NCI-H526 (cell line): ENCODE results near the gene ACOX3.
"Not testable (repeated sequence)": the region's sequence is repeated elsewhere in the genome, so short reads cannot be mapped to it uniquely, and the experiment has no call there.

Experiments
- DNase-seq, 2 experiments: peaks; one replicate each; lab custom pipeline; 2025; lab: John Stamatoyannopoulos, UW

The ACOX3 gene

DNA sequence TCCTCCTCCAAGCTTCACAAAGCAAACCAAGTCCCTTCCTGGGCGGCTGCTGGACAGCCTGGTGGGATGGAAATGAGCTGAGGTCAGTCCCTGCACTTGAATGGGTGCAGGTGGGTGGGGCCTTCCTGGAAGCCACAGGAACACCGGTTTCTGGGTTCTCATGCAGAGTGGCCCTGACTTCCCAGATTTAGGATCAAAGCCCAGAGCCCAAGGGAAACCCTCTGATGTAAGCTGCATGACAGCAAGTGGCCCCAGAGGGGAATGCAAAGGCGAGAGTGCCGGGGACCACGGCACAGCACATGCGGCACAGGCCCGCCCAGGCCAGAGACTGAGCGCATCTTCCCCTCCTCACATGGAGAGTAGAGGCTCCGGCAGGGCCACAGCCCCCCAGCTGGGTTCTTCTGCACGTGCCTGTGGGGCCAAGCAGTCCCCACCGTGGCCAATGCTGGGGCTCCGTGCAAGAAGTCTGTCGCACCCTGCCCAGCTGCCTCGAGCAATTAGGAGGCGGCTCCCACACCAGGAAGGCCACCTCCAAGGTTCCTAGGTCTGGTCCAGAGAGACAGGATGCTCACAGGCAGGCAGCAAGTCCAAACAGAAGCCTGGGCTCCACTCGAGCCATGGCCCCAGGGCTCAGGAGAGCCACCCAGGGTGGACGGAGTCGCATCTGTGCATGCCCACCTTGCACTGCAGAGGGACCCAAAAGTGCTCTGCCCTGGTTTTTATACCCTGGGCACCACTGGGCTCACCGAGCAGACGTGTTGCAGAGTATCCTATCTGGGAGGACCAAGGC lies 88.0 kb downstream of the ACOX3 start:
- no peak for DNase-seq

DNA sequence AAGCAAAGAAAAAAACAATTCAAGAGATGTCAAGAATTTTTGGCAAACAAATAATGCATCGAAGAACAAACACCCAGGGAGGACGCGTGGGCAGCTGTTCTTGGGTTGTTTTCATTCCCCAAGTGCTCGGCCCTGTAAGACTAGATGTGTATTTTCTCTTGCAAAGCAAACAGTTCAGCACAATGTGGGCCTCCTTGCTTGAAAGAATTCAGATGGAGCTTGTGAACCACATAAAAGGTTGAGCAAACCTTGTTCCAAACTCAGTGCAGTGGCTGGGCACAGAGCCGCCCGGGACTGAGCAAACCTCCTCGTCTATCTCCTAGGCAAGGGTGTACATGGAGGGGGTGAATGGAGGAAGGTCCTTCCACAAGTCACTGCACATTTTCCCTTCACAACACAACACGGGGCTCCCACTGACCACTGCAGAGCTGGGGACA lies 88.6 kb downstream of the ACOX3 start:
- DNase-seq, result no peak

DNA sequence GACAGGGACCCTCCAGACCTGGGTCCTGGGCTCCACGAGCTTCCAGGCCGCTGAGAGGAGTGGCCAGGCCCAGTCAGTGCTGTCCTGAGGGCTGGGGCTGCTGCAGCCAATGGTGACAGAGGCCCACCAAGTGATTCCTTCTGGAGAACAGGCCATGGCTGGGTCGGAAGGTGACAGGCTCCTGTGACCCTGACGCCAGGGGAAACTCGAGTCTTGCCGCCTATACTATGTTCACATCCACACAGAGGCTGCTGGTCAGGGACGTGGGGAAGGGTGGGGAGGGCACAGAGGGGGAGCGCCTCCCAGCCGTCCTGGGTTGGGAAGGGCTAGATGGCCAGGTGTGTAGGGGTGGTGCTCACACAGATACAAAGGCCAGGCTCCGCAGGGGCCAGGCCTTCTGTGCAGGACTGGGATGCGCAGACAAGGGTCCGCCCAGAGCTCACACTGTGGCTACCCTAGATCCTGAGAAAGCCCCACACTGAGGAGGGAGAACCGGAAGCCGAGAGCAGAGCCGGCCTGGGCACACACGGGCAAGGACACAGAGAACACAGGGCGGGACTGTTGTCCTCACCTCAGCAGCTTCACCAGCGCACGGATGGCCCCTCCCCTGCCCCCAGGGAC lies 89.6 kb downstream of the ACOX3 start:
- no peak for DNase-seq

DNA sequence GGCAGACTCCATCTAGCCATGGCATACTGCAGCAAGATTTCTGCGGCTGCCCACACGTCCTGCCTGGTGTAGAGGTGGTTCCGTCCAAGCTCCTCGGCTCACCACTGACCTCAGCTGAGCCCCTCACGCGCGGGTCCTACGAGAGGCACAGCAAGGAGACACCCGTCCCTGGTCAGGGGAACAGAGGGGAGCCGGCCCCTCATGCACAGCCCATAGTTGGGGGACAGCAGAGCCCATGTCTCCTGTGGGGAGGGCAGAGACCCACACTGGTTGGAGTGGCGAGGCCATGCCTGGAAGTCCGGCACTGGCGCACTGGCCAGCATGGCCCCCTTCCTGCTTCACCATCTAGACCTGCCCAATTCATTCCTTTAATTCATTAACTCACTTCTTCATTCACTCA lies 90.2 kb downstream of the ACOX3 start:
- no peak for DNase-seq

DNA sequence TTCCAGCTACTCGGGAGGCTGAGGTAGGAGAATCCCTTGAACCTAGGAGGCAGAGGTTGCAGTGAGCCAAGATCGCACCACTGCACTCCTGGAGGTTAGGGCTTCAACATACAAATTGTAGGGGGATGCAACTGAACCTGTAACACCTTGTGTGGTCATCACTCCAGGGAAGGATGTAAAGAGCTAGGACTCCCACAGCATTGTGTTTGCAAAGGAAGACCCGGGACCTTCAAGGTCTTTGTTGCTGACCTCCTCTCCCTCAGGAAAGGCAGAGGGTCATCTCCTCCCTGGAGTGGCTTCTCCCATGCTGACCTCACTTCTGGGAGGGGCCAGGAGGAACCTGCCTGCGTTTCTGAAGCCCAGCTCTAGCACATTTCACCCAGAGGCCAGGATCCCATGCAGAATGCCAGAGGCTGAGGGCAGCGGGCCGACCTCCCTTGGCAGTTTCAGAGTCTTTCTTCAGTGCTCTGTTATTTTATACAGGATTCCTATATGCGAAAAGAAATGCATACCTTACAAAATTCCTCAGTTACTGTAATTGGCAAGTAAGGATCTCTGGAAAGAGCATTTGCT lies 90.8 kb downstream of the ACOX3 start:
- no peak for DNase-seq

DNA sequence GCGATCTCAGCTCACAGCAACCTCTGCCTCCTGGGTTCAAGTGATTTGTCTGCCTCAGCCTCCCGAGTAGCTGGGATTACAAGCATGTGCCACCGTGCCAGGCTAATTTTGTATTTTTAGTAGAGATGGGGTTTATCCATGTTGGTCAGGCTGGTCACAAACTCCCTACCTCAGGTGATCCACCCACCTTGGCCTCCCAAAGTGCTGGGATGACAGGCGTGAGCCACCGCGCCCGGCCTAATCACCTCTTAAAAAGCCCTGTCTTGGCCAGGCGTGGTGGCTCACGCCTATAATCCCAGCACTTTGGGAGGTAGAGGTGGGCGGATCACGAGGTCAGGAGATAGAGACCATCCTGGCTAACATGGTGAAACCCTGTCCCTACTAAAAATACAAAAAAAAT lies 91.3 kb downstream of the ACOX3 start:
- not testable (repeated sequence) for DNase-seq

DNA sequence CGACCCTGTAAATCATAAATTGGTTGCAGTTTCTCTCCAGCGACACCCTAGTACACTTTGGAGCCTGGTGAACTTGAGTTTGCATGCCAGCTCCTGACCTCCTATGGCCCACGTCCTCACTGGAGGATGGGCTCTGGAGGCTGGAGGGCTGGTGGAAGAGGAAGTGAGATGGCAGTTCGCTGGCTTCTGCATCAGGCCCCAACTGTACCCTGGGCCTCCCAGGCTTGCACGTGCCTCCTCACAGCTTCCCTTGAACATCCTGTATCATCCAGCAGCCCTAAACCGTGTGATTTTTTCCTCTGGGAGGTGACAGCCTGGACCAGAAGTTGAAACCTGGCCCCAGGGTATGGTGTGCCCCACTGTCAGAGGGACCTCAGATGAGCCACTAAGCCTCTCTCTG lies 92.5 kb downstream of the ACOX3 start:
- no peak for DNase-seq

DNA sequence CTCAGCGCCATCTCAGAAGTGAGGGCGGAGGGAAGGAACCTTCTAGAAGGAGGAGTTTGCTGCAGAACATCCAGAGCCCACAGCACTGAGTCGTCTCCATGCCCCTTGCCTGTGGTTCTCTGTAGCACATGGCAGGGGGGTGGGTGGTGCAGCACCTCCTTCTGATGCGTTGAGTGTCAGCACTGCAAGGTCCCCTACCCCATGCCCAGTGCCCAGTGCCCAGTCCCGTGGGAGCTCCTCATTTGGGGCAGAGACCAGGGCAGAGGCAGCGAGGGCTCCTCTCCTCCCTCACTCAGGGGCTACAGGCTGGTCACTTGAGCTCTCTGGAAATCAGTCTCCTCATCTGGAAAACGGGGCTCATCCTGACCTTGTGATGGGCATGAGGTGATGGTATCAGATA lies 92.9 kb downstream of the ACOX3 start:
- DNase-seq, result no peak

DNA sequence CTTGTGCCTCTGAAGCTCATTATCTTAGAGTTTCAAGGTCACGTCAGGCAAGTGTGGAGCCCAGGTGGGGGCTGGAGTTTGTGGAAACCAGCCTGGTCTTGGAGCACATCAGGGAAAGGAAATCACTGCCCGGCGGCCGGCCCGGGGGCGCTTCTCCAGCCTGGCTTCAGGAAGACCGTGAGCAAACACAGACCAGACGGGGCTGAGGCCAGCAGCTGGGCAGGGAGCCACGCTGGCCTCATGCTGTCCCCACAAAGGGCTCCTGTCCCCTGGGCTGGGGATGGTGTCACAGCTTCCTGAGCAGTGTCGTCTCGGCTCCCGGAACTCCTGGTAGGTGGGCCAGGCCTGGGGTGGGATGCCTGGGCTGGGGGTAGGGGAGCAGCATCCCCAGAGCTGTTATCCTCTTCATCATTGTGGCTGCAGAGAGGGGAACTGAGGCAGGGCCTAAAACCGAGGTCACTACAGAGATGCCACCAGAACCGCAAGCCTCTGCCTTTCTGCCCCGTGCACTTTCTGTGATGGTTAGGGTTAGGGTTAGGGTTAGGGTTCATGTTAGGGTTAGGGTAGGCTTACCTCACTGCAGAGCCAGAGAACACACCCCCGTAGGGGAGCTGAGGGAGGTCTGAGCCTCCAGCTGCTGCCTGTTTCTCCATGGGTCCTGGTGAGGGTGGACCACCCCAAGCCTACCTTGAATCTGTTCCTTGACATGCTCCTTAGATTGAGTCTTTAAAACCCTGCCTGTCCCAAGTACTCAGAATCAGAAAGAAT lies 93.5 kb downstream of the ACOX3 start:
- no peak for DNase-seq

DNA sequence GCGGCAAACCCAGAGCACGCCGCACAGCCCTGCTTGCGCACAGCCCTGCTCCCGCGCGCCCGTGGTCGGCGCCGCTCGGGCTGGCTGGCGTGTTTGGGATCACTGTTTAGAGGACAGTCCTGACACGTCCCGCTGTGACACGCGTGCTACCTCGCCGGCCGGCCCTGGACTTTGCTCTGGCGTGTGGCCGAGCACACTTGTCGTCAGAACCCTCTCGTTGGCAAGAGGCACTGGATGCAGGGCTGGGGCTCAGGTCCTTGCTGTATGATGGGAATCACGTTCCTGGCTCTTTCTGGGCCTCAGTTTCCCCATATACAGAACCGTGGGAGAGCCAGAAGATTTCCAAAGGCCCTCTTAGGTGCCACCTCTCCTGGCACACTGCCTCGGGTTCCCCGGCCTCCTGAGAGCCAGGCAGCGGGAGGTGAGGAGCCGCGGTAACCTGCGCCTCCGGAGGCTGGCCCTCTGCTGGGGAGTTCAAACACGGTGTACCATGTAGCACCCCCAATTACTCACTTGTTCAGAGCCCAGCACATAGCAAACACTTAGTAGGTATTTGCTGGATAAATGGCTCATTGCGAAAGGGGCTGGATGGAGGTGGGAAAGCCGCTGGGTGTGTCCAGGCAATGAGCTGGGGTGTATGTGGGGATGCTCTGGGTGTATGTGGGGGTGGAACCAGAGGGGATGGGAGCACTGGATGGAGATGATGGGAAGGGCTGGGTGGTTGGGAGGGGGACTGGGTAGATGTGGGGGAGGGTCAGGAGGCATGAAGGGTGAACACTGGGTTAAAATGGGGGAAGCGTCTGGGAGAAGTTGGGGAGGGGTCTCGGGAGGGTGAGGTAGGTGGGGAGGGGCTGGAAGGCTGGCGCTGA lies 94.3 kb downstream of the ACOX3 start:
- no peak for DNase-seq

DNA sequence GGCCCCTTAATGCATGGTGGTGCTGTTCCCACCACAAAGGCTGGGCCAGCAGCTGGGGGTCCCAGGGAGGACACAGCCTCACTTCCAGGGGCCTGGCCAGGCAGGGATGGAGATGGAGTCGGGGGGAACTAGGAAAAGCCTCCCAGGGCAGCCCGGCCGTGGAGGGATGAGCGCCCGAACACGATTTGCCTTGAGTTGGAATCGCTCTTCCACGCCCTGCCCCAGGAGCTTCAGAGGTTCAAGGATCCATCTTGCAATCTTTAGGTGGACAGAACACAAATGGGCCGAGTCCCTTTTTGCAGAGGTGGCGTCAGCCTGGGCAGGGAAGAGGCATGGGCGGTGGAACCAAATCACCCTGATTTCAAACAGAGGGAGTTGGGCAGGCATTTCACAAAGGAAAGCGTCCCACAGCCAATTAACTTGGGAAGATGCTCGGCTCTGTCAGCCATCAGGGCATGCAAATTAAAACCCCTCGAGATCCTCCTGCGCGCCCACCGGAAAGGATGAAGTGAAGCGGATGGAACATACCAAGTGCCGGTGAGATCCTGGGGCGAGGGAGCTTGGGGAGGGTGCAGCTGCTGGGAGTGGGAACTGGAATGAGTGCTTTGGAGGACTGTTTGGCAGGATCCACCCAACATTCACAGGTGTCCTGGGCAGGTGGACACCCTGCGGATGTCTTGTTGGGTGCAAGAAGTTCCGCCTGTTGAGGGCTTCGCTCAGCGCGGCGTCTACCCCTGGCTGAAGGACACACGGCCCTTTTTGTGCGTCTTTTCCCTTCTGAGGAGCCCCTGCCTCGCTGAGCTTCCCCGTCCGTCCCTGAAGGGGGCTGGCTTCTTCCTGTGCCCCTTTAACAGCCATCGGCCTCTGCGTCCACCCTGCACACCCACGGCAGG lies 95.2 kb downstream of the ACOX3 start:
- DNase-seq, result no peak

DNA sequence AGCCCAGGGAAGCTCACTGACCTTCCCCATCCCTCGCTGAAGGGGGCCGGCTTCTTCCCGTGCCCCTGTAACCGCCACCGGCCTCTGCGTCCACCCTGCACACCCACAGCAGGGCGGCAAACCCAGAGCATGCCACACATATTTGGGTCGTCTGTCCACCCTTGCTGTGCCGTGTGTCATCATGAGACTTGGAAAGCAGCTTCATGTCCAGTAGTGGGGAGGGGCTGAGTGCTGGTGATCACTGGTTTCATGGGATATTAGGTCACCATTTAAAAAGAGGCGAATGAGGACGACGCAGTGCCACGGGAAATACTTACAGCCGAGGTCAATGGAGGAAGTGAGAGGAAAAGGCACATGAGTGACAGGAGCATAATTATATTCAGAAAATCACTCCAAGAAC lies 96.1 kb downstream of the ACOX3 start:
- no peak for DNase-seq

DNA sequence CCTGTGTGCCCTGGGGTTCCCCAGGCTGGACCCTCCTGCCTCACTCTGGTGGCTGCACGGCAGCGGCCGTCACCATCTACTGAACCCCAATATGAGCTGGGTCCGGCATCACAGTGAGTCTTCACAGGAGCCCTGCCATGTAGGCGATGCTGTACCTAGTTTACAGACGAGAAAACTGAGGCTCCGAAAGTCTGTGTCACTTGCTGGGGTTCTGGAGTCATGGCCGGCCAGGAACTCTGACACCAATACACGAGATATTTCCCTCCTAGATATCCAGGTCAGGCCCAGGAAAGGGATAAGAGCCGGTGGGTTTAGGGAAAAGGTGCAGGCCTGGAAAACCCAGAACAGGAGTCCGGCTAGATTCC lies 96.6 kb downstream of the ACOX3 start:
- no peak for DNase-seq

DNA sequence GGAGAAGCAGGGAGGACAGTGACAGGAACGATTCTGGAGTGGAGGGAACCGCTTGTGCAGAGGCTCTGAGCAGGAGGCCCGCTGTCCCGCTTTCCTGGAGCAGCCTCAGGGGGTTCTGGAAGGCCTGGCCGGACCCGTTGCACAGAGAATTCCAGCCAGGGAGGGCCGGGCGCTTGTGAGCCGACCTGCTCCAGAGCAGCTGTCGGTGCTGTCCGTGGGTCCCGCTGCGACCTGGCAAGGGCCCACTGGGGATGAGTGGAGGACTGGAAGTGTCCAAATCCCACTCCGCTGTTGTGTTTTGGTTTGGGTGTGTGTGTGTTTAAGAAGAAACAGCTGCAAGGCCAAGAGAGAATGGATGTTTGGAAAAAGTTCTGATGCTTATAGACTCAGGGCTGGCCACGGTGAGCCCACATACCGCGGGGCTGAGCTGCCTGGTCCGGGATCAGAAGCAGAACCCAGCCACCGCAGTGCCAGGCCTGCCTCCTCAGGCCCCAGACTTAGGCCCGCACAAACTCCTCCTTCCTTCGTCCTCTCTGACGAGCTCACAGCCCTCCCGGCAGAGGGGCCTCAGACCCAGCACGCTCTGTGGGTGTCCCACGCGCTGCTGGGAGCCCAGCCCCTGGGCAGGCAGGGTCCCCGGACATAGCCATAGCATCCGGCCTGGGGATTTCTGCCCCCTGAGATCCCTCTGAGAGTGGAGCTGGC lies 97.1 kb downstream of the ACOX3 start:
- no peak for DNase-seq

DNA sequence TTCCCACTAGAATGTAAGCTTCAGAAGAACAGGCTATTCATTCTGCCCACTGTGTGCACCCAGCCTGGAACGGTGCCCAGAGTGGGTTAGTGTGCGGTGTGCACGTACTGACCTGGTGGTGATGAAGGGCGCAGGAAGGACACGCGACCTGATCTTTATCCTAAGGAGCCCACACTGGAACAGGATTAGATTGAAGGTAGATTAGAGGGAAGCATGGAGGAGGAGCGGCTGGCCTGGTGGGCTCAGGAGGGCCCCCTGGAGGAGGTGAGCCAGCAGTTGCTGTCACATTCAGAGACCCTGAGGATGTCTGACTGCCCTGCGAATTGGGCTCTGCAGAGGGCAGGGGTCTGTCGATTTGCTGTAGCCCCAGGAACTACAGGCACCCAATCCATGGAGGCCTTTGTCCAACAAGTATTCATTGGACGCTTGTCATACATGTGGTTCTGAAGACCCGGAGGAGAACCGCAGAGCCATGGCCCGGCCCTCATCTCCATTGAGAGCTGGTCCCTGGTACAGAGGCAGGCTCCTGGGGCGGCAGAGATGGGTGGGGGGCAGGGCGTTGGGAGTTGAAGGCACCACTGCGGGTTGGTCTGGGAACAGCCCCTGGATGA lies 97.8 kb downstream of the ACOX3 start:
- DNase-seq, result no peak

DNA sequence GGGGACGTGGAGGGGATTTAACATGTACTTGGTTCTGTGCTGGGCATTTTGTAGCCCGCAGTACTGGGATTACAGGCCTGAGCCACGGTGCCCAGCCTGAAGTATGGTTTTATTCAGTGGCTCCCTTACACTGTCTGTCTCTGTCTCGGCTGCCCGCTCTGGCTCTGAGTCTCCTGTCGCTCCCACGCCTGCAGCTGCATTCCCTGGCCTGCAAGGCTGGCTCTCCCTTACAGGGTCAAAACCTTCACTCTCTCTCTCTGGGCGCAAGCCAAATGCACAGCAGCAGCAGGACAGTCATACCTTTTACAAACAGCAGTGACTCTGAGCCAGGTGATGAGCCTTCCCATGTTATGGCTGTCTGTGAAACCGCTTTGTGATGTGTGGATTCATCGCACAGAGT lies 98.8 kb downstream of the ACOX3 start:
- no peak for DNase-seq

DNA sequence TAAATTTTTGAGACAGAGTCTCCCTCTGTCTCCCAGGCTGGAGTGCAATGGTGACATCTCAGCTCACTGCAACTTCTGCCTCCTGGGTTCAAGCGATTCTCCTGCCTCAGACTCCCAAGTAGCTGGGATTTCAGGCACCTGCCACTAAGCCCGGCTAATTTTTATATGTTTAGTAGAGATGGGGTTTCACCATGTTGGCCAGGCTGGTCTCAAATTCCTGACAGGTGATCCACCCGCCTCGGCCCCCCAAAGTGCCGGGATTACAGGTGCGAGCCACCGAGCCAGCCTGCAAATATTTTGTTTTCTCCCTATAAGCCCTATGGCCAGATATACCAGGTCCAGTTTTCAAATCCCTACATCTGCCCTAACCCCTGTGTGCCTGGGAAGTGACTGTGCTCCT lies 99.2 kb downstream of the ACOX3 start:
- not testable (repeated sequence) for DNase-seq

DNA sequence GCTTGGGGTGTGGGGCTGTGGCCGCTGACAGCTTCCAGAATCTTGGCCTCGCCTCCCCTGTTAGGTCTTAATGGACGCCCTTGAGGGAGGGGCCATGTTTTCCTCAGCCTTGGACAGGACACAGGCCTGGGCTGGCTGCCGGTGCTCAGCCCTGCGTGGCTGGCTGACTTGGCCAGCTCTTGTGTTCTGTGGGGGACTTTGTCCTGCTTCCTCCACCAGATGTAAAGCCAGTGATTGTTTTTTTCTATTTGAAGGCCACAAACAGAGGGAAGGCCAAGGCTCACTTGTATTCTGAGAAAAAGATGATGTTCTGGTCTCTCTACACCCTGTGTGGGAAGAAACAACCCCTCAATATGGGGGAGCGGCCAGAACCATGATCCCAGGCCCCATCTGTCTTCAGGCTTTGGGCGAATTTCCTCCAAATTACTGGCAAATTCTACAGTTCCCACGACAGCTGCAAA lies 99.7 kb downstream of the ACOX3 start:
- DNase-seq, result no peak

DNA sequence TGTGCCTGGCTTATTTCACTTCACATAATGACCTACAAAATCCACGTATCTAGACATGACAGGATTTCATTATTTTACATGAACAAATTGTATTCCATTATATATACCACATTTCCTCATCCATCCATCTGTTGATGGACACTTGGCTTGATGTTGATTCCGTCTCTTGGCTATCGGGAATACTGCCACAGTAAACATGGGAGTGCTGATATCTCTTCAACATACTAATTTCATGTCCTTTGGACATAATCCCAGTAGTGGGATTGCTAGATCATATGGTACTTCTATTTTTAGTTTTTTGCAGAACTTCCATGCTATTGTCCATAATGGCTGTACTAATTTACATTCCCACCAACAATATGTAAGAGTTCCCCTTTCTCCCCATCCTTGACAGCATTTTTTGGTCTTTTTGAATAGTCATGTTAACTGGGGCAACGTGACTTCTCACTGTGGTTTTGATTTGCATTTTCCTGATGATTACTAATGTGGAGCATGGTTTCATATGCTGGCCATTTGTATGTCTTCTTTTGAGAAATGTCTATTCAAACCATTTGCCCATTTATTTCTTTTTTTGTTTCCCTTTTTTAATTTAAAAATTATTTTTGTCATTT lies 102.1 kb downstream of the ACOX3 start:
- peak in 1 of 2 experiments; percentile 15 for DNase-seq
